ENCODE measurements around the gene INTS1.

The INTS1 gene

DNA sequence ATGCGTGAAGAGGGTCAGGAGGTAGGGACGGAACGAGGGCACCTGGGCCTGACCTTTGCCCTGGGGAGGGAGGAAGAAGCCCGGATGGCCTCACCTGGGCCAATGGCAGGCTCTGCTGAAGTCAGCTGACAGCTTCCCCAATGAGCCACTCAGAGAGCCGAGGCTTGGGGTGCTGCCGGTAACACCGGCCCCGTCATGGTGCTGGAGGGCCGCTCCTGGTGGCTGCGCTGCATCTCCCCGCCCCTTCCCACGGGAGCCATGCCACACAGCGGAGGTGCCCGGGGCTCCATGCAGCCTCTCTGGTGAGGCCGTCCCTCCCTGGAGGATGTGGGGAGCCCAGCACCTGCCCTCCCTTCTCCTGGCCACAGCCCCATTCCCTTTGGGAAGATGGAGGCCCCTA, 27.3 kb downstream of the INTS1 start:
- no peaks in the 10 kb centered on the region for H3K27me3 ChIP-seq (ENCODE audit: insufficient read depth, low read length)
- no peak overlapping the region for H3K9ac ChIP-seq (ENCODE audit: low read length)
- H3K9me3 ChIP-seq (ENCODE audit: low read length) = no peaks in the 10 kb centered on the region
- no peaks in the 10 kb centered on the region for H4K20me1 ChIP-seq (ENCODE audit: insufficient read depth, low read length)
- peaks cover 72% of the 10 kb centered on the region for H3K36me3 ChIP-seq (ENCODE audit: insufficient read depth, low read length)
- H3K9me2 ChIP-seq (ENCODE audit: low read depth, low read length) = no peaks in the 10 kb centered on the region
- H2AFZ ChIP-seq (ENCODE audit: low read length) = no peak overlapping the region
- H3K79me2 ChIP-seq (ENCODE audit: insufficient read depth, low read length) = no peaks in the 10 kb centered on the region
- H3K4me1 ChIP-seq (ENCODE audit: insufficient read depth, low read length, severe bottlenecking) = peaks cover 3% of the 10 kb centered on the region
- no peak for TF ChIP-seq EZH2 (IDR thresholded peaks at IDR 0.05; ENCODE audit: borderline replicate concordance, low read length)
- no peak for TF ChIP-seq CTCF (IDR thresholded peaks at IDR 0.05; ENCODE audit: low read length)
- H3K4me2 ChIP-seq (ENCODE audit: low read length) = no peak overlapping the region
- no peaks in the 10 kb centered on the region for H3F3A ChIP-seq (ENCODE audit: insufficient read depth, low read length)
- no peak overlapping the region for H3K27ac ChIP-seq (ENCODE audit: low read depth, low read length, poor library complexity, severe bottlenecking)
- H3K4me3 ChIP-seq (ENCODE audit: low read depth, low read length, poor library complexity, severe bottlenecking) = no peak overlapping the region

- H3K4me2 ChIP-seq (ENCODE audit: low read length) = no peak overlapping the region
- no peak overlapping the region for H2AFZ ChIP-seq (ENCODE audit: low read length)
- no peaks in the 10 kb centered on the region for H3K79me2 ChIP-seq (ENCODE audit: insufficient read depth, low read length)
- H3F3A ChIP-seq (ENCODE audit: insufficient read depth, low read length) = no peaks in the 10 kb centered on the region
- no peak overlapping the region for H3K27ac ChIP-seq (ENCODE audit: low read depth, low read length, poor library complexity, severe bottlenecking)
- H3K27me3 ChIP-seq (ENCODE audit: insufficient read depth, low read length) = no peaks in the 10 kb centered on the region
- TF ChIP-seq CTCF (IDR thresholded peaks at IDR 0.05; ENCODE audit: low read length) (no peak), EZH2 (IDR thresholded peaks at IDR 0.05; ENCODE audit: borderline replicate concordance, low read length) (no peak)
- H3K9me2 ChIP-seq (ENCODE audit: low read depth, low read length) = no peaks in the 10 kb centered on the region
- H3K4me1 ChIP-seq (ENCODE audit: insufficient read depth, low read length, severe bottlenecking) = peaks cover 3% of the 10 kb centered on the region
- peaks cover 75% of the 10 kb centered on the region for H3K36me3 ChIP-seq (ENCODE audit: insufficient read depth, low read length)
- H3K9ac ChIP-seq (ENCODE audit: low read length) = no peak overlapping the region
- H4K20me1 ChIP-seq (ENCODE audit: insufficient read depth, low read length) = no peaks in the 10 kb centered on the region
- no peaks in the 10 kb centered on the region for H3K9me3 ChIP-seq (ENCODE audit: low read length)
- H3K4me3 ChIP-seq (ENCODE audit: low read depth, low read length, poor library complexity, severe bottlenecking) = no peak overlapping the region
Observed at GRCh38 chr7:1475991-1476390, 28.2 kb downstream of the INTS1 start.

GRCh38 chr7:1475393-1475792, 28.8 kb downstream of the INTS1 start:
- no peak overlapping the region for H3K27ac ChIP-seq (ENCODE audit: low read depth, low read length, poor library complexity, severe bottlenecking)
- H3K9ac ChIP-seq (ENCODE audit: low read length) = no peak overlapping the region
- H4K20me1 ChIP-seq (ENCODE audit: insufficient read depth, low read length) = no peaks in the 10 kb centered on the region
- peaks cover 3% of the 10 kb centered on the region for H3K4me1 ChIP-seq (ENCODE audit: insufficient read depth, low read length, severe bottlenecking)
- H3K36me3 ChIP-seq (ENCODE audit: insufficient read depth, low read length) = peaks cover 75% of the 10 kb centered on the region
- no peaks in the 10 kb centered on the region for H3K9me2 ChIP-seq (ENCODE audit: low read depth, low read length)
- H2AFZ ChIP-seq (ENCODE audit: low read length) = no peak overlapping the region
- H3K4me3 ChIP-seq (ENCODE audit: low read depth, low read length, poor library complexity, severe bottlenecking) = no peak overlapping the region
- no peaks in the 10 kb centered on the region for H3K27me3 ChIP-seq (ENCODE audit: insufficient read depth, low read length)
- H3K79me2 ChIP-seq (ENCODE audit: insufficient read depth, low read length) = no peaks in the 10 kb centered on the region
- no peaks in the 10 kb centered on the region for H3K9me3 ChIP-seq (ENCODE audit: low read length)
- no peak overlapping the region for H3K4me2 ChIP-seq (ENCODE audit: low read length)
- no peaks in the 10 kb centered on the region for H3F3A ChIP-seq (ENCODE audit: insufficient read depth, low read length)
- TF ChIP-seq CTCF (IDR thresholded peaks at IDR 0.05; ENCODE audit: low read length) (no peak), EZH2 (IDR thresholded peaks at IDR 0.05; ENCODE audit: borderline replicate concordance, low read length) (no peak)

Data from OCI-LY1 (cell line).